Measurements from ENCODE around the gene MDC1. TPM values are rescaled to one million over a fixed set of nuclear protein-coding genes. Genes with fewer than 3 reads are reported as not detected.
A peak's percentile ranks its signal among the peaks of the same experiment; 100 is the strongest.
"Not testable (repeated sequence)": the region's sequence is repeated elsewhere in the genome, so short reads cannot be mapped to it uniquely, and the experiment has no call there.

MDC1 gene
- polyA plus RNA-seq, 1 of the 3 experiments (the other 2 are of a cell fraction), result 10.4 TPM

DNA sequence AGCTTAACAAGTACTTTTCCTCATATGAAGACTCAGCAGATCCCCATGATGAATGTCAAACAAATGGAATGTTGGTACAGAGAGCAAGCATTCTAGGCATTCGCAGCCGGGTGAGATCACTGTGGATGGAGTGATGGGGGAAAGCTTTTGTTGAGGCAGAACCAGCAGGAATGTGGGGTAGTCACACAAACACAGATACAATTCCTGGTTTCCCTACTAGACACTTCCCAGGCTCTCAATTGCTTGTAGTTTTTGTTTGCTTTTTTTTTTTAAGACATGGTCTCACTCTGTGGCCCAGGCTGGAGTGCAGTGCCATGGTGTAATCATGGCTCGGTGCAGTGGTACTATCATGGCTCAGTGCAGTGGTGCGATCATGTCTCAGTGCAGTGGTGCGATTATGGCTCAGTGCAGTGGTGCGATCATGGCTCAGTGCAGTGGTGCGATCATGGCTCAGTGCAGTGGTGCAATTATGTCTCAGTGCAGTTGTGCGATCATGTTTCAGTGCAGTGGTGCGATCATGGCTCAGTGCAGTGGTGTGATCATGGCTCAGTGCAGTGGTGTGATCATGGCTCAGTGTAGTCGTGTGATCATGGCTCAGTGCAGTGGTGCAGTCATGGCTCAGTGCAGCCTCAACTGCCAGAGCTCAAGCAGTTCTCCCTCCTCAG lies 42.6 kb upstream of the MDC1 start (continued):
- TF ChIP-seq, protein P1, sequence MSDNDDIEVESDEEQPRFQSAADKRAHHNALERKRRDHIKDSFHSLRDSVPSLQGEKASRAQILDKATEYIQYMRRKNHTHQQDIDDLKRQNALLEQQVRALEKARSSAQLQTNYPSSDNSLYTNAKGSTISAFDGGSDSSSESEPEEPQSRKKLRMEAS (IDR thresholded peaks at IDR 0.05; ENCODE audit: low read depth), result no peak
- TF ChIP-seq NRF1 (IDR thresholded peaks at IDR 0.05; ENCODE audit: low read depth, low read length), result no peak
- TF ChIP-seq USF2 (IDR thresholded peaks at IDR 0.05; ENCODE audit: borderline replicate concordance, low read depth, low read length), result no peak
- TF ChIP-seq CTCF (IDR thresholded peaks at IDR 0.05), result no peak
- TF ChIP-seq GATA2 (CRISPR knock-in tag; IDR thresholded peaks at IDR 0.05), result no peak
- no peak for TF ChIP-seq EZH2phosphoT487 (IDR thresholded peaks at IDR 0.05; ENCODE audit: borderline replicate concordance, low read depth)
- peak; percentile 82 for TF ChIP-seq TCF12 (IDR thresholded peaks at IDR 0.05)

- 100% methylated on average over 1 of the region's 1 CpG for WGBS (ENCODE audit: low lambda C conversion rate)
- Histone ChIP-seq H4K20me1 (ENCODE audit: insufficient read depth) (no peaks in the 10 kb centered on the region), H3K27me3 (ENCODE audit: insufficient read depth) (no peaks in the 10 kb centered on the region), H3K4me2 (no peak overlapping the region), H3K27ac (ENCODE audit: low read depth in 2 of 2, low read length in 1 of 2) (no peak overlapping the region), H3K36me3 (replicated peaks in 1 of 2; ENCODE audit: control insufficient read depth in 1 of 2, insufficient read depth in 2 of 2, low read length in 1 of 2) (no peaks in the 10 kb centered on the region), H3K79me2 (ENCODE audit: insufficient read depth) (no peaks in the 10 kb centered on the region), H3K9ac (no peak overlapping the region), H3K9me3 (no peaks in the 10 kb centered on the region), H3K4me3 (ENCODE audit: low read depth in 2 of 2, low read length in 1 of 2) (no peak overlapping the region), H3F3A (replicated peaks; ENCODE audit: insufficient read depth) (peaks cover 40% of the 10 kb centered on the region), H3K9me2 (no peaks in the 10 kb centered on the region), H3K4me1 (ENCODE audit: control insufficient read depth in 1 of 2, insufficient read depth in 2 of 2, low read depth in 1 of 2, low read length in 1 of 2) (peaks cover 8 to 19% of the 10 kb centered on the region in 2 experiments; a peak in 3 of 4 replicates), H2AFZ (ENCODE audit: low read depth) (no peak overlapping the region)
- TF ChIP-seq TCF12 (IDR thresholded peaks at IDR 0.05), result no peak
- no peak for TF ChIP-seq MEF2A (IDR thresholded peaks at IDR 0.05; ENCODE audit: borderline replicate concordance, low read depth)
- no peak for TF ChIP-seq SMC3 (IDR thresholded peaks at IDR 0.05; ENCODE audit: low read depth, low read length)
- no peak for TF ChIP-seq NFIC (IDR thresholded peaks at IDR 0.05; ENCODE audit: borderline replicate concordance)
- TF ChIP-seq PBX3 (IDR thresholded peaks at IDR 0.05), result no peak
- ChIA-PET POLR2A (no interaction called here), CTCF (interaction anchor here (2.3 kb wide), 1 partner anchor 35 kb away, joined by 6 read pairs; no protein-coding TSS in a partner anchor)
- no peak for DNase-seq
These were observed 40.3 kb upstream of the MDC1 start for GRCh38 chr6:30757261-30757904.

GRCh38 chr6:30756405-30757003 lies 39.4 kb upstream of the MDC1 start:
- CTCF ChIA-PET; H2AFZ ChIP-seq (ENCODE audit: low read depth); H3K27ac ChIP-seq (ENCODE audit: low read depth in 2 of 2, low read length in 1 of 2); H3K9me2 ChIP-seq; H3K27me3 ChIP-seq (ENCODE audit: insufficient read depth); DNase-seq; H3K9ac ChIP-seq; H3K4me2 ChIP-seq; H3K4me3 ChIP-seq (ENCODE audit: low read depth in 2 of 2, low read length in 1 of 2); H3K36me3 ChIP-seq (replicated peaks in 1 of 2; ENCODE audit: control insufficient read depth in 1 of 2, insufficient read depth in 2 of 2, low read length in 1 of 2); POLR2A ChIA-PET; H3K79me2 ChIP-seq (ENCODE audit: insufficient read depth); H4K20me1 ChIP-seq (ENCODE audit: insufficient read depth); H3K9me3 ChIP-seq: not testable (repeated sequence)
- 95% methylated on average over 7 of the region's 7 CpGs for WGBS (ENCODE audit: low lambda C conversion rate)
- H3F3A ChIP-seq (replicated peaks; ENCODE audit: insufficient read depth), result peaks cover 46% of the 10 kb centered on the region
- H3K4me1 ChIP-seq (ENCODE audit: control insufficient read depth in 1 of 2, insufficient read depth in 2 of 2, low read depth in 1 of 2, low read length in 1 of 2), result peaks cover 12 to 24% of the 10 kb centered on the region in 2 experiments; a peak in 3 of 4 replicates

All from SK-N-SH (cell line).